Measurements from ENCODE around the gene NOL12.

The NOL12 gene

GRCh38 chr22:37696657-37697537 is 10.8 kb downstream of the NOL12 start, which contains the start of gene TRIOBP:
TSS of gene TRIOBP (plus strand) at chr22:37697048. CDS start at chr22:37701366, 4,318 bp downstream.
- H3K4me3 ChIP-seq (ENCODE audit: low read depth, low read length) = peak within 1 kb of the TSS; percentile 3; the same call in 1 of the 2 replicates
- no peak for DNase-seq (ENCODE audit: low read depth)

GRCh38 chr22:37697538-37697835 is 11.3 kb downstream of the NOL12 start:
- no peak overlapping the region; the same call in 1 of the 2 replicates for H3K4me3 ChIP-seq (ENCODE audit: low read depth, low read length)
- no peak for DNase-seq (ENCODE audit: low read depth)
- TF ChIP-seq CTCF (IDR thresholded peaks at IDR 0.05; ENCODE audit: low read depth, low read length, missing control alignments) = no peak

More at GRCh38 chr22:37696657-37697537, 10.8 kb downstream of the NOL12 start, which contains the start of gene TRIOBP:
- TF ChIP-seq CTCF (IDR thresholded peaks at IDR 0.05; ENCODE audit: low read depth, low read length, missing control alignments) = peak; percentile 41

GRCh38 chr22:37701141-37701786 is 15.1 kb downstream of the NOL12 start:
- TF ChIP-seq CTCF (IDR thresholded peaks at IDR 0.05; ENCODE audit: low read depth, low read length, missing control alignments) = no peak
- no peak overlapping the region for H3K4me3 ChIP-seq (ENCODE audit: low read depth, low read length)
- DNase-seq (ENCODE audit: low read depth) = no peak

GRCh38 chr22:37703906-37704305 is 17.8 kb downstream of the NOL12 start:
- no peak for TF ChIP-seq CTCF (IDR thresholded peaks at IDR 0.05; ENCODE audit: low read depth, low read length, missing control alignments)
- no peak overlapping the region for H3K4me3 ChIP-seq (ENCODE audit: low read depth, low read length)
- DNase-seq (ENCODE audit: low read depth) = no peak

- H3K4me3 ChIP-seq (ENCODE audit: low read depth, low read length) = no peak overlapping the region
- DNase-seq (ENCODE audit: low read depth) = no peak
- TF ChIP-seq CTCF (IDR thresholded peaks at IDR 0.05; ENCODE audit: low read depth, low read length, missing control alignments) = no peak
Measured at GRCh38 chr22:37704645-37705044, 18.5 kb downstream of the NOL12 start.

GRCh38 chr22:37705205-37705604 is 19.1 kb downstream of the NOL12 start:
- TF ChIP-seq CTCF (IDR thresholded peaks at IDR 0.05; ENCODE audit: low read depth, low read length, missing control alignments) = no peak
- no peak for DNase-seq (ENCODE audit: low read depth)
- H3K4me3 ChIP-seq (ENCODE audit: low read depth, low read length) = no peak overlapping the region
